Activated CD8-positive, alpha-beta memory T cell treated with anti-CD3 and anti-CD28 coated beads, Interleukin-2, amount 10 ng/mL, durations not matched to agents 7 days and 5 days (primary cell): ENCODE data around the gene CDT1. TPM values are rescaled to one million over a fixed set of nuclear protein-coding genes. Genes with fewer than 3 reads are reported as not detected.

ENCODE experiments used
- ATAC-seq: fragments of 150-1000 bp; cut with Tn5 transposase; one replicate; pipeline ENCODE4 v1.10.0; 2021; ENCODE audit warnings: moderate library complexity
- CTCF ChIA-PET: fragments of 350-600 bp; sonication (Branson Sonifier 250); formaldehyde crosslinking; loops from one replicate; lab custom pipeline; 2021; ENCODE audit warnings: antibody characterized with exemption; lab: Charles Lee
- DNase-seq: peaks from one replicate; pipeline ENCODE4 v3.0.0-alpha.2; 2020
- H3K27ac Mint-ChIP-seq: one replicate; pipeline ENCODE4 v1.8.0; 2021; ENCODE audit warnings: mild to moderate bottlenecking, mixed read lengths
- H3K27me3 Mint-ChIP-seq: one replicate; pipeline ENCODE4 v1.8.0; 2021; ENCODE audit warnings: mixed read lengths
- H3K36me3 Mint-ChIP-seq: one replicate; pipeline ENCODE4 v1.8.0; 2021; ENCODE audit warnings: mild to moderate bottlenecking, mixed read lengths
- H3K4me1 Mint-ChIP-seq: one replicate; pipeline ENCODE4 v1.8.0; 2021; ENCODE audit warnings: mixed read lengths
- H3K4me3 Mint-ChIP-seq: one replicate; pipeline ENCODE4 v1.8.0; 2021; ENCODE audit warnings: mild to moderate bottlenecking, moderate library complexity, mixed read lengths
- H3K9me3 Mint-ChIP-seq: one replicate; pipeline ENCODE4 v1.8.0; 2022; ENCODE audit warnings: low read depth, mixed read lengths
- total RNA-seq, 2 experiments: library from RNA; stranded (reverse); gene quantifications; one replicate each; pipeline ENCODE4 v1.2.3, GENCODE V29; 2021

CDT1 gene
- total RNA-seq, 2 experiments from 2014 or later: 124 to 191 TPM

GRCh38 chr16:88836791-88837190 lies 33.2 kb downstream of the CDT1 start:
- CTCF ChIA-PET: no interaction called here
- Mint-ChIP-seq H3K36me3 (no peaks in the 10 kb centered on the region), H3K27ac (no peak overlapping the region), H3K9me3 (no peaks in the 10 kb centered on the region), H3K4me3 (no peak overlapping the region), H3K4me1 (peaks cover under 1% of the 10 kb centered on the region), H3K27me3 (no peaks in the 10 kb centered on the region)
- ATAC-seq (no peak), DNase-seq (no peak)

- CTCF ChIA-PET: no interaction called here
- ATAC-seq (no peak), DNase-seq (no peak)
- Mint-ChIP-seq H3K9me3 (no peaks in the 10 kb centered on the region), H3K27me3 (no peaks in the 10 kb centered on the region), H3K36me3 (no peaks in the 10 kb centered on the region), H3K27ac (no peak overlapping the region), H3K4me3 (no peak overlapping the region), H3K4me1 (peaks cover 5% of the 10 kb centered on the region)
Measured at GRCh38 chr16:88837806-88838205, 34.2 kb downstream of the CDT1 start.

GRCh38 chr16:88838566-88838965 lies 35.0 kb downstream of the CDT1 start:
- Mint-ChIP-seq H3K4me1 (peaks cover 5% of the 10 kb centered on the region), H3K27me3 (no peaks in the 10 kb centered on the region), H3K36me3 (no peaks in the 10 kb centered on the region), H3K9me3 (no peaks in the 10 kb centered on the region), H3K27ac (no peak overlapping the region), H3K4me3 (no peak overlapping the region)
- DNase-seq: no peak
- no peak for ATAC-seq
- CTCF ChIA-PET: no interaction called here

GRCh38 chr16:88839026-88839529 lies 35.5 kb downstream of the CDT1 start:
- no peak for ATAC-seq
- Mint-ChIP-seq H3K27me3 (no peaks in the 10 kb centered on the region), H3K4me1 (peaks cover 5% of the 10 kb centered on the region), H3K4me3 (no peak overlapping the region), H3K36me3 (no peaks in the 10 kb centered on the region), H3K9me3 (no peaks in the 10 kb centered on the region), H3K27ac (no peak overlapping the region)
- no peak for DNase-seq
- CTCF ChIA-PET: no interaction called here

- ATAC-seq: no peak
- DNase-seq: no peak
- no peak overlapping the region for H3K27ac Mint-ChIP-seq
- no peaks in the 10 kb centered on the region for H3K27me3 Mint-ChIP-seq
- no peaks in the 10 kb centered on the region for H3K9me3 Mint-ChIP-seq
- no peak overlapping the region for H3K4me3 Mint-ChIP-seq
- H3K4me1 Mint-ChIP-seq: peaks cover 5% of the 10 kb centered on the region
- CTCF ChIA-PET: no interaction called here
- no peaks in the 10 kb centered on the region for H3K36me3 Mint-ChIP-seq
Measured at GRCh38 chr16:88839745-88840599, 36.4 kb downstream of the CDT1 start.

- CTCF ChIA-PET: no interaction called here
- H3K27ac Mint-ChIP-seq: no peak overlapping the region
- H3K27me3 Mint-ChIP-seq: no peaks in the 10 kb centered on the region
- ATAC-seq (no peak), DNase-seq (no peak)
- H3K4me1 Mint-ChIP-seq: peaks cover 5% of the 10 kb centered on the region
- no peaks in the 10 kb centered on the region for H3K9me3 Mint-ChIP-seq
- H3K4me3 Mint-ChIP-seq: no peak overlapping the region
- no peaks in the 10 kb centered on the region for H3K36me3 Mint-ChIP-seq
Measured at GRCh38 chr16:88840600-88841215, 37.1 kb downstream of the CDT1 start.

GRCh38 chr16:88841521-88842307 lies 38.1 kb downstream of the CDT1 start:
- H3K4me3 Mint-ChIP-seq: no peak overlapping the region
- H3K27ac Mint-ChIP-seq: no peak overlapping the region
- H3K4me1 Mint-ChIP-seq: peaks cover 5% of the 10 kb centered on the region
- no peaks in the 10 kb centered on the region for H3K9me3 Mint-ChIP-seq
- no peaks in the 10 kb centered on the region for H3K27me3 Mint-ChIP-seq
- ATAC-seq (peak; percentile 69), DNase-seq (no peak)
- no peaks in the 10 kb centered on the region for H3K36me3 Mint-ChIP-seq
- CTCF ChIA-PET: no interaction called here

GRCh38 chr16:88842308-88842756 lies 38.7 kb downstream of the CDT1 start:
- ATAC-seq (no peak), DNase-seq (no peak)
- H3K27ac Mint-ChIP-seq: no peak overlapping the region
- peaks cover 5% of the 10 kb centered on the region for H3K4me1 Mint-ChIP-seq
- CTCF ChIA-PET: no interaction called here
- H3K9me3 Mint-ChIP-seq: no peaks in the 10 kb centered on the region
- H3K36me3 Mint-ChIP-seq: no peaks in the 10 kb centered on the region
- no peak overlapping the region for H3K4me3 Mint-ChIP-seq
- no peaks in the 10 kb centered on the region for H3K27me3 Mint-ChIP-seq

- H3K9me3 Mint-ChIP-seq: no peaks in the 10 kb centered on the region
- ATAC-seq: no peak
- H3K4me3 Mint-ChIP-seq: no peak overlapping the region
- H3K27me3 Mint-ChIP-seq: no peaks in the 10 kb centered on the region
- no peaks in the 10 kb centered on the region for H3K36me3 Mint-ChIP-seq
- no peak overlapping the region for H3K27ac Mint-ChIP-seq
- CTCF ChIA-PET: no interaction called here
- no peak for DNase-seq
- peaks cover 5% of the 10 kb centered on the region for H3K4me1 Mint-ChIP-seq
Measured at GRCh38 chr16:88842806-88843205, 39.2 kb downstream of the CDT1 start.

- H3K27me3 Mint-ChIP-seq: no peaks in the 10 kb centered on the region
- CTCF ChIA-PET: no interaction called here
- no peak for DNase-seq
- H3K4me3 Mint-ChIP-seq: no peak overlapping the region
- H3K36me3 Mint-ChIP-seq: no peaks in the 10 kb centered on the region
- H3K27ac Mint-ChIP-seq: no peak overlapping the region
- ATAC-seq: no peak
- H3K4me1 Mint-ChIP-seq: peaks cover 5% of the 10 kb centered on the region
- no peaks in the 10 kb centered on the region for H3K9me3 Mint-ChIP-seq
Measured at GRCh38 chr16:88843256-88843655, 39.7 kb downstream of the CDT1 start.

- H3K27ac Mint-ChIP-seq: no peak overlapping the region
- H3K36me3 Mint-ChIP-seq: no peaks in the 10 kb centered on the region
- H3K4me3 Mint-ChIP-seq: no peak overlapping the region
- no peak for DNase-seq
- H3K27me3 Mint-ChIP-seq: no peaks in the 10 kb centered on the region
- CTCF ChIA-PET: no interaction called here
- peaks cover 5% of the 10 kb centered on the region for H3K4me1 Mint-ChIP-seq
- no peaks in the 10 kb centered on the region for H3K9me3 Mint-ChIP-seq
- no peak for ATAC-seq
Measured at GRCh38 chr16:88844419-88845036, 40.9 kb downstream of the CDT1 start.

- Mint-ChIP-seq H3K27ac (no peak overlapping the region), H3K36me3 (no peaks in the 10 kb centered on the region), H3K27me3 (no peaks in the 10 kb centered on the region), H3K9me3 (no peaks in the 10 kb centered on the region), H3K4me1 (peaks cover 5% of the 10 kb centered on the region), H3K4me3 (no peak overlapping the region)
- DNase-seq: no peak
- CTCF ChIA-PET: interaction anchor here (2.0 kb wide), 1 partner anchor 11 kb away, joined by 7 read pairs; the partner anchor contains the start of genes GALNS and TRAPPC2L
- no peak for ATAC-seq
Measured at GRCh38 chr16:88846088-88846487, 42.5 kb downstream of the CDT1 start.

- ATAC-seq (no peak), DNase-seq (no peak)
- H3K27ac Mint-ChIP-seq: no peak overlapping the region
- no peaks in the 10 kb centered on the region for H3K9me3 Mint-ChIP-seq
- CTCF ChIA-PET: interaction anchor here (0.9 kb wide), 1 partner anchor 10 kb away, joined by 3 read pairs; no protein-coding TSS in a partner anchor
- H3K4me1 Mint-ChIP-seq: no peaks in the 10 kb centered on the region
- H3K36me3 Mint-ChIP-seq: no peaks in the 10 kb centered on the region
- H3K4me3 Mint-ChIP-seq: no peak overlapping the region
- no peaks in the 10 kb centered on the region for H3K27me3 Mint-ChIP-seq
Measured at GRCh38 chr16:88847654-88848053, 44.1 kb downstream of the CDT1 start.
